H1 (cell line): Measurements from ENCODE around the gene ARPIN. TPM values are rescaled to one million over a fixed set of nuclear protein-coding genes. Genes with fewer than 3 reads are reported as not detected.

Experiments
- CTCF ChIA-PET: fragments of 300-600 bp; sonication (Branson Sonifier 250); formaldehyde crosslinking; loops from one replicate; lab custom pipeline; 2021; ENCODE audit not compliant: partially characterized antibody; lab: Charles Lee
- POLR2A ChIA-PET: fragments of 300-600 bp; sonication (Branson Sonifier 250); formaldehyde crosslinking; loops from one replicate; lab custom pipeline; 2021; ENCODE audit warnings: inconsistent platforms; ENCODE audit not compliant: partially characterized antibody; lab: Charles Lee
- DNase-seq, 2 experiments: peaks; one replicate each; pipeline versions ENCODE4 v3.0.0 to v3.0.0-alpha.2; 2010 to 2022; ENCODE audit warnings: low spot score in 2 of 2, low read depth in 1 of 2, mixed read lengths in 1 of 2
- FAIRE-seq: peaks from 2 replicates; lab custom pipeline; 2011; peaks lifted over from hg19 to GRCh38; lab: Jason Lieb, UNC
- H2AFZ ChIP-seq: 2 replicates; pipeline ENCODE4 v1.8.1; 2012; ENCODE audit warnings: low read length, inconsistent platforms
- H2AK5ac ChIP-seq: 2 replicates; pipeline ENCODE4 v1.6.1; 2013; ENCODE audit warnings: low read depth, low read length
- H2BK120ac ChIP-seq: replicated peaks from 2 replicates; pipeline ENCODE3; 2013; ENCODE audit warnings: low read depth, low read length, inconsistent platforms
- H2BK12ac ChIP-seq: 2 replicates; pipeline ENCODE4 v1.6.1; 2013; ENCODE audit warnings: low read depth, low read length
- H2BK15ac ChIP-seq: 2 replicates; pipeline ENCODE4 v1.6.1; 2013; ENCODE audit warnings: low read length
- H2BK20ac ChIP-seq: 2 replicates; pipeline ENCODE4 v1.6.1; 2013; ENCODE audit warnings: low read length
- H2BK5ac ChIP-seq: 2 replicates; pipeline ENCODE4 v1.6.1; 2013; ENCODE audit warnings: low read depth, low read length
- H3K14ac ChIP-seq: 2 replicates; pipeline ENCODE4 v1.6.1; 2013; ENCODE audit warnings: inconsistent platforms; ENCODE audit not compliant: insufficient read length
- H3K18ac ChIP-seq: 2 replicates; pipeline ENCODE4 v1.6.1; 2013; ENCODE audit warnings: low read length; ENCODE audit errors: extremely low read depth
- H3K23ac ChIP-seq: 2 replicates; pipeline ENCODE4 v1.6.1; 2013; ENCODE audit warnings: inconsistent platforms; ENCODE audit not compliant: insufficient read length
- H3K23me2 ChIP-seq: 2 replicates; pipeline ENCODE4 v1.6.1; 2013; ENCODE audit warnings: low read depth, low read length
- H3K27ac ChIP-seq: 2 replicates; pipeline ENCODE4 v1.6.1; 2011; ENCODE audit warnings: low read depth, low read length, inconsistent platforms
- H3K27me3 ChIP-seq, 4 experiments: replicated peaks in 1 of 4; 1 replicate in 1 of 4; 2 replicates in 3 of 4; pipeline versions ENCODE4 v1.6.1 to v1.8.1; 2011 to 2013; ENCODE audit warnings: low read length in 3 of 4, mild to moderate bottlenecking in 3 of 4, inconsistent platforms in 2 of 4, mixed read lengths in 2 of 4, moderate library complexity in 1 of 4; ENCODE audit not compliant: control insufficient read depth in 3 of 4, insufficient read depth in 3 of 4; ENCODE audit errors: extremely low read depth in 1 of 4
- H3K36me3 ChIP-seq, 4 experiments: 2 replicates each; pipeline versions ENCODE4 v1.6.1 to v1.8.1; 2011 to 2013; ENCODE audit warnings: mild to moderate bottlenecking in 4 of 4, low read length in 3 of 4, moderate library complexity in 2 of 4, control low read depth in 1 of 4, inconsistent platforms in 1 of 4; ENCODE audit not compliant: insufficient read depth in 4 of 4, control insufficient read depth in 2 of 4
- H3K4ac ChIP-seq: replicated peaks from 2 replicates; pipeline ENCODE3; 2013; ENCODE audit warnings: low read length, low read depth, mixed read lengths, inconsistent platforms; ENCODE audit not compliant: insufficient read length
- H3K4me1 ChIP-seq, 4 experiments: replicated peaks in 1 of 4; 1 replicate in 1 of 4; 2 replicates in 3 of 4; pipeline versions ENCODE4 v1.6.1 to v1.8.1; 2011 to 2013; ENCODE audit warnings: low read length in 3 of 4, inconsistent platforms in 2 of 4, mixed read lengths in 1 of 4; ENCODE audit not compliant: insufficient read depth in 4 of 4, control insufficient read depth in 3 of 4
- H3K4me2 ChIP-seq, 2 experiments: 2 replicates each; pipeline versions ENCODE4 v1.6.1 to v1.8.1; 2011 to 2013; ENCODE audit warnings: low read depth in 2 of 2, low read length in 2 of 2, control low read depth in 1 of 2, inconsistent platforms in 1 of 2, mild to moderate bottlenecking in 1 of 2; ENCODE audit not compliant: insufficient read depth in 1 of 2
- H3K4me3 ChIP-seq, 4 experiments: fragments of 200-600, 300-600 bp in 1 of 4; sonication (generic), shearing (Covaris generic), sonication (Bioruptor Twin) in 1 of 4; 2 replicates each; pipeline versions ENCODE4 v1.5.1 to v1.8.1; 2011 to 2016; ENCODE audit warnings: low read length in 4 of 4, low read depth in 3 of 4, control low read depth in 2 of 4, inconsistent platforms in 2 of 4, mild to moderate bottlenecking in 2 of 4, mixed read lengths in 1 of 4, moderate library complexity in 1 of 4; ENCODE audit not compliant: insufficient read depth in 2 of 4; ENCODE audit errors: extremely low read depth in 1 of 4
- H3K56ac ChIP-seq: replicated peaks from 2 replicates; pipeline ENCODE3; 2013; ENCODE audit warnings: low read depth, mild to moderate bottlenecking, mixed read lengths, low read length, inconsistent platforms; ENCODE audit not compliant: insufficient read length
- H3K79me1 ChIP-seq: 2 replicates; pipeline ENCODE4 v1.6.1; 2013; ENCODE audit warnings: low read depth, low read length, control low read depth
- H3K79me2 ChIP-seq, 2 experiments: 2 replicates each; pipeline versions ENCODE4 v1.6.1 to v1.8.1; 2012 to 2013; ENCODE audit warnings: low read length in 2 of 2, mild to moderate bottlenecking in 2 of 2, inconsistent platforms in 1 of 2; ENCODE audit not compliant: insufficient read depth in 2 of 2, control insufficient read depth in 1 of 2
- H3K9ac ChIP-seq, 4 experiments: replicated peaks in 1 of 4; 1 replicate in 1 of 4; 2 replicates in 3 of 4; pipeline versions ENCODE4 v1.6.1 to v1.8.1; 2011 to 2013; ENCODE audit warnings: low read depth in 3 of 4, low read length in 3 of 4, control low read depth in 2 of 4, mild to moderate bottlenecking in 2 of 4, moderate library complexity in 2 of 4, inconsistent platforms in 1 of 4; ENCODE audit errors: extremely low read depth in 1 of 4
- H3K9me3 ChIP-seq, 2 experiments: 2 replicates each; pipeline versions ENCODE4 v1.6.1 to v1.8.1; 2012 to 2013; ENCODE audit warnings: mild to moderate bottlenecking in 2 of 2, moderate library complexity in 2 of 2, control low read depth in 1 of 2, inconsistent platforms in 1 of 2, low read depth in 1 of 2, low read length in 1 of 2, mixed read lengths in 1 of 2; ENCODE audit not compliant: insufficient read depth in 2 of 2
- H4K20me1 ChIP-seq, 2 experiments: replicated peaks in 1 of 2; 2 replicates each; pipeline versions ENCODE3 to v1.8.1; 2011 to 2013; ENCODE audit warnings: inconsistent platforms in 2 of 2, low read length in 2 of 2, mild to moderate bottlenecking in 1 of 2; ENCODE audit not compliant: insufficient read depth in 2 of 2, control insufficient read depth in 1 of 2
- H4K5ac ChIP-seq: 2 replicates; pipeline ENCODE4 v1.6.1; 2013; ENCODE audit warnings: low read length, low read depth, mixed read lengths, inconsistent platforms; ENCODE audit not compliant: insufficient read length
- H4K8ac ChIP-seq: 2 replicates; pipeline ENCODE4 v1.8.0; 2013; ENCODE audit warnings: mild to moderate bottlenecking, moderate library complexity, low read length, inconsistent platforms; ENCODE audit not compliant: insufficient read depth; ENCODE audit errors: extremely low read depth
- H4K91ac ChIP-seq: replicated peaks from 2 replicates; pipeline ENCODE3; 2013; ENCODE audit warnings: low read length, mixed read lengths, inconsistent platforms; ENCODE audit not compliant: insufficient read length
- BCL11A ChIP-seq, 2 experiments: IDR thresholded peaks; one replicate each; pipeline ENCODE4 v1.6.1; 2011; ENCODE audit warnings: low read depth in 2 of 2, low read length in 2 of 2, mild to moderate bottlenecking in 2 of 2
- POLR2A ChIP-seq, 2 experiments: IDR thresholded peaks; 1 replicate in 1 of 2; 2 replicates in 1 of 2; pipeline ENCODE4 v1.6.1; 2011; ENCODE audit warnings: low read depth in 2 of 2, low read length in 2 of 2, mild to moderate bottlenecking in 2 of 2; ENCODE audit errors: control extremely low read depth in 1 of 2
- SIN3A ChIP-seq, 2 experiments: IDR thresholded peaks in 1 of 2; conservative IDR thresholded peaks in 1 of 2; 2 replicates each; pipeline ENCODE4 v1.6.1; 2011 to 2012; ENCODE audit warnings: low read length in 2 of 2, improper control_type of control experiment in 1 of 2, low read depth in 1 of 2, mild to moderate bottlenecking in 1 of 2
- SIX5 ChIP-seq: IDR thresholded peaks from 2 replicates; pipeline ENCODE4 v1.6.1; 2011; ENCODE audit warnings: mild to moderate bottlenecking, low read depth, low read length
- WGBS, 2 experiments: shearing (Covaris generic) in 1 of 2; methylation state at CpG; one replicate each; pipeline versions ENCODE4 v1.1.6 to v1.1.7; 2013 to 2015; ENCODE audit warnings: low lambda C conversion rate in 2 of 2, mixed read lengths in 2 of 2, inconsistent platforms in 1 of 2, low coverage in 1 of 2, missing lambda C conversion rate in 1 of 2; ENCODE audit not compliant: insufficient replicate concordance in 2 of 2, insufficient coverage in 1 of 2, insufficient read length in 1 of 2; ENCODE audit errors: extremely low coverage in 1 of 2, missing lambda C conversion rate in 1 of 2; 5-methylcytosine and 5-hydroxymethylcytosine counted together
- polyA plus RNA-seq, 7 experiments: library from polyadenylated mRNA; depleted of rRNA in 3 of 7; stranded (reverse) in 5 of 7; unstranded in 2 of 7; fragments of >200 nt in 5 of 7; fragments of 200-250 nt in 2 of 7; gene quantifications; 1 replicate in 5 of 7; 2 replicates in 1 of 7; 4 replicates in 1 of 7; pipeline versions ENCODE4 v1.2.1 to v1.2.3, GENCODE V29; 2011 to 2013; ENCODE audit warnings: missing spikeins in 2 of 7, mixed read lengths in 2 of 7
- total RNA-seq: library from RNA; stranded (reverse); fragmentation: NEBNext Ultra II Directional; extraction: Animal tissue kit (Norgen Biotek cat#: 25700); gene quantifications from 2 replicates; pipeline ENCODE4 v1.2.1, GENCODE V29; 2021

ARPIN gene
- total and polyA plus RNA-seq, 2 of the 8 experiments (the other 6 are each of a cell fraction or from before 2014, with no cell fraction given) = 3.1 to 3.9 TPM

GRCh38 chr15:89936051-89936785, 23.5 kb upstream of the ARPIN start:
- no peak overlapping the region for H2AFZ ChIP-seq
- FAIRE-seq = no peak

More at GRCh38 chr15:89936051-89936785, 23.5 kb upstream of the ARPIN start:
- H2BK15ac ChIP-seq = no peak overlapping the region
- no peak overlapping the region for H3K14ac ChIP-seq
- no peak overlapping the region for H2BK5ac ChIP-seq
- POLR2A ChIA-PET = interaction anchor here (0.7 to 2.3 kb wide), 2 partner anchors 9 to 23 kb away, joined by 3 to 7 read pairs; partner anchors contain the start of gene ARPIN
- DNase-seq = no peak
- no peak overlapping the region for H2AK5ac ChIP-seq
- H2BK12ac ChIP-seq = no peak overlapping the region
- no peak overlapping the region for H2BK120ac ChIP-seq
- no peak overlapping the region for H3K4me2 ChIP-seq
- H3K9me3 ChIP-seq = no peaks in the 10 kb centered on the region
- H3K23ac ChIP-seq = no peak overlapping the region
- no peaks in the 10 kb centered on the region for H3K27me3 ChIP-seq
- H3K9ac ChIP-seq = no peak overlapping the region
- no peak overlapping the region for H4K5ac ChIP-seq
- no peak for TF ChIP-seq BCL11A (IDR thresholded peaks at IDR 0.05; ENCODE audit: low read depth in 2 of 2, low read length in 2 of 2)
- TF ChIP-seq POLR2A (IDR thresholded peaks at IDR 0.05; ENCODE audit: control extremely low read depth in 1 of 2, low read depth in 2 of 2, low read length in 2 of 2) = no peak
- TF ChIP-seq SIN3A (conservative IDR thresholded peaks at IDR 0.05 in 1 of 2, IDR thresholded peaks at IDR 0.05 in 1 of 2; ENCODE audit: low read depth in 1 of 2, low read length in 2 of 2) = no peak
- no peak for TF ChIP-seq SIX5
- TF ChIP-seq, all 59 proteins: peak for 0
- no peaks in the 10 kb centered on the region for H3K79me1 ChIP-seq
- H4K20me1 ChIP-seq = no peaks in the 10 kb centered on the region
- no peaks in the 10 kb centered on the region for H3K23me2 ChIP-seq
- H3K56ac ChIP-seq = no peak overlapping the region
- H3K4me1 ChIP-seq = no peaks in the 10 kb centered on the region
- H3K79me2 ChIP-seq = no peaks in the 10 kb centered on the region
- no peak overlapping the region for H3K4me3 ChIP-seq
- H4K8ac ChIP-seq = no peak overlapping the region
- H2BK20ac ChIP-seq = no peak overlapping the region
- CTCF ChIA-PET = interaction anchor here (1.0 to 3.2 kb wide), 4 partner anchors 11 to 38 kb away, joined by 3 to 12 read pairs (median 4); no protein-coding TSS in a partner anchor
- no peak overlapping the region for H3K4ac ChIP-seq
- 90% methylated on average over 8 of the region's 8 CpGs; no CpG with 5 or more reads in 1 of the 2 experiments for WGBS, 2 experiments
- H4K91ac ChIP-seq = no peak overlapping the region
- no peak overlapping the region for H3K27ac ChIP-seq
- no peak overlapping the region for H3K18ac ChIP-seq
- no peaks in the 10 kb centered on the region for H3K36me3 ChIP-seq
